GM21737 (cell line): Measurements from ENCODE around the gene CCSER1.
"Not testable (repeated sequence)": the region's sequence is repeated elsewhere in the genome, so short reads cannot be mapped to it uniquely, and the experiment has no call there.

ENCODE experiments used
- ATAC-seq: cut with Tn5 transposase; IDR thresholded peaks from one replicate; pipeline ENCODE4 v1.9.1; 2021; ENCODE audit warnings: mild to moderate bottlenecking, moderate library complexity; ENCODE audit not compliant: unreplicated experiment

Gene CCSER1

GRCh38 chr4:90641861-90642599, 514.8 kb downstream of the CCSER1 start:
- ATAC-seq, result no peak

- no peak for ATAC-seq
Observed at GRCh38 chr4:90643156-90643555, 516.0 kb downstream of the CCSER1 start.

GRCh38 chr4:90648311-90648710, 521.1 kb downstream of the CCSER1 start:
- no peak for ATAC-seq

GRCh38 chr4:90648791-90649190, 521.6 kb downstream of the CCSER1 start:
- no peak for ATAC-seq

- ATAC-seq, result no peak
Observed at GRCh38 chr4:90660672-90661071, 533.5 kb downstream of the CCSER1 start.

GRCh38 chr4:90670183-90670582, 543.0 kb downstream of the CCSER1 start:
- ATAC-seq, result no peak

DNA sequence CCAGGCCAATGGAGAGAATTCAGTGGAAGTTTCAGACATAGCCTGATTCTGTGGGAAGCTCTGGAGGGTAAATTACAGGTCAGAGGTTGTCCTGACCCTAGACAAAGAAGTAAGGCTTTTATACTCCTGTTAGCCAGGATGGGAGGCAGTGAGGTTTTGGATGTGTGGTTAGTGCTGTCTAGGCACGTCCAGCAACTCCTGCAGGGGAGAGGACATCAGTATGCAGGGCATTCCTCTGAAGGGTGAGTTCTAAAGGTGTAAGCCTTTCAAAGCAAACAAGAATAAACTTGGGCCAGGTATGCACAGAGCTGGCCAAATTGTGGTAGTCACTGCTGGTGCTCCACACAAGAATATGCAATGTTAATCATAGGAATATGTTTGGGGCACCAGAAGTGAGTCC, 562.5 kb downstream of the CCSER1 start:
- no peak for ATAC-seq

DNA sequence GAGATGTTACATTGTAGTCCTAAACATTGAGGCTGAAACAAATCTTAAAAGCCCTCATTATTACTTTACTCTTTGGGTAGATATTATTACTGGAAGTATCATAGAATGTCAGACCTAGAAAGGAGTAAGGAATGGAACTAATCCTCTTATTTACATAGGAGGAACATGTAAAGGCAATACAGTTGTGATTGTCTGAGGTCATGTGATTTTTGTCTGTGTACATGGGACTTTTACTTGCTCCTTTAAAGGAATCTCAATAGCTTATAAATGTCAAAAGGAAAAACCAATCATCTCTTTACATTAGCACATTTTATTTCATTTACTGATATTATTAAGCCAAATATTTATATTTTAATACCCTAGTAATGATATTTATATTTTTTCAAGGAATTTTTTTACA, 568.2 kb downstream of the CCSER1 start:
- no peak for ATAC-seq

GRCh38 chr4:90705501-90705900, 578.3 kb downstream of the CCSER1 start:
- not testable (repeated sequence) for ATAC-seq

GRCh38 chr4:90715242-90715641, 588.0 kb downstream of the CCSER1 start:
- no peak for ATAC-seq

DNA sequence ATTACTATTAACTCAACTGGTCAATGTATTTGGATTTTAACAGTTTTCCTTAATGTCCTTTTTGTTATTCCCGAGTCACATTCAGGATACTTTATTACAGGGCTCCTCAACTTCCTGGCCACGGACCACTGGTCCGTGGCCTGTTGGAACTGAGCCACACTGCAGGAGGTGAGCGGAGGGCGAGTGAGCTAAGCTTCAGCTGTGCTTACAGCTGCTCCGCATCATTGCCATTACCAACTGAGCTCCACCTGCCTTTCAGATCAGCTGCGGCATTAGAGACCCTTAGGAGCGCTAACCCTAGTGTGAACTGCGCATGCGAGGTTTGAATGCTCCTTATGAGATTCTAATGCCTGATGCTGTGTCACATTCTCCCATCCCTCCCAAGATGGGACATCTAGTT, 591.7 kb downstream of the CCSER1 start:
- no peak for ATAC-seq

DNA sequence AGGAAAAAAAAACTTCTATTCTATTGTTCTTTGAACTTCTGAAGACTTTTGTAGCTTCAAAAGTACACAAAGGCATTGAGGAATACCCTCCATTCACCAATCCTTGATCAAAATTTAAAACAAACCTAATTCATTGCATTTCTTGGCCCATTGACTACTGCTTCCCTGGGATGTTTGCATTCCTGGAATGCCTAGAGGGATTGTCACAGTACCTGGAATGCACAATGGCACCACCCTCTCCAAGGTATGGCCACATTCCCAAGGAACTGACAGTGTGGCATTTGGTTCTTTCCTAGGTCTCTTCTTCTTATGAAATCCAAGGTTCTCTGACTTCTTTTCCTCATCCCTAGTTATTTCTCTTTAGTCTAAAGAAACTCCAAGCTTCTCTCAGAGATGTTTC, 600.7 kb downstream of the CCSER1 start:
- no peak for ATAC-seq

DNA sequence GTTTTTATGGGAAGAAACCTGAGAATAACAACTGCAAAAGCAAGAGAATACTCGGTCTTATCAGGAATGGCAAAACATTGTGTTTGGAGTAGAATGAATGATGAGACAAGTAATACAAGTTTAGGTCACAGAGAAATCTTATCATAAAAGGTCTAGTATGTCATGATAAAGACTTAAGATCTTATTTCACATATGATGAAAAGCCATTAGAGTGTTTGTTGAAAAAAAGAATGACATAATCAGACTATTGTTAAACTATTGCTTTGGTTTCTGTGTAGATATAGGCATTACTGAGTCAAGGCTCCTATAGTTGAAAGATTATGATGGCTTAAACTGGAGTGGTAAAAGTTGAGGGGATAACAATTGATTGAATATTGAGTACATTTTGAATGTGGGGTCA, 603.6 kb downstream of the CCSER1 start:
- no peak for ATAC-seq

DNA sequence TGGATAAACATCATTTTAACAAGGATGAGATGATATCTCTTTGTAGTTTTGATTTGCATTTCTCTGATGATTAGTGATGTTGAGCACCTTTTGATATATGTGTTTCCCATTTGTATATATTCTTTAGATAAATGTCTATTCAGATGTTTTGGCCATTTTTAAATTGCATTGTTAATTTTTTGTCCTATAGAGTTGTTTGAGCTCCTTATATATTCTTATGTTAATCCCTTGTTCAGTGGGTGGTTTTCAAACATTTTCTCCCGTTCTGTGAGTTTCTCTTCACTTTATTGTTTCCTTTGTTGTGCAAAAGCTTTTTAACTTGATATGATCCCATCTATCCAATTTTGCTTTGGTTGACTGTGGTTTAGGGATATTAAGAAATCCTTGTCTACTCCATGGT, 606.0 kb downstream of the CCSER1 start:
- ATAC-seq, result no peak

GRCh38 chr4:90745176-90745575, 618.0 kb downstream of the CCSER1 start:
- no peak for ATAC-seq

- no peak for ATAC-seq
Observed at GRCh38 chr4:90753068-90753467, 625.9 kb downstream of the CCSER1 start.

- ATAC-seq, result no peak
Observed at GRCh38 chr4:90757534-90758060, 630.4 kb downstream of the CCSER1 start.

- no peak for ATAC-seq
Observed at GRCh38 chr4:90760059-90760458, 632.9 kb downstream of the CCSER1 start.

DNA sequence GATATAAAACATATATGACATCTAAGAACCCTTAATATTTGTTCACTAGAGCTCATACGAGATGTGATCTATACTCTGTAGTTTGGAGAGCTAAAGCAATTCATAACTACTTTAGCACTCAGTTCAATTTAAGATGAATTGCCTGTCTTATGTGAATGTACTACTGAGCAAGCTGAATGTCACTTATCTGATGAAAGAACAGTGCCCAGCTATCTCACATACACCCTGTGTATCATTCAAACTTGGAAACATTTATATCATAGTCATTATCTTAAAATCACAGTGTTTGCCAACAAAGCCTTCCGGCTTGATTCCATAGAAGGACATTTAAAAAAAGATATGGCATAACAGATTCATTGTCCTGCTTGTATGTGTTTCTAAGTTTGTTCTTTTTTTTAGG, 639.6 kb downstream of the CCSER1 start:
- no peak for ATAC-seq

DNA sequence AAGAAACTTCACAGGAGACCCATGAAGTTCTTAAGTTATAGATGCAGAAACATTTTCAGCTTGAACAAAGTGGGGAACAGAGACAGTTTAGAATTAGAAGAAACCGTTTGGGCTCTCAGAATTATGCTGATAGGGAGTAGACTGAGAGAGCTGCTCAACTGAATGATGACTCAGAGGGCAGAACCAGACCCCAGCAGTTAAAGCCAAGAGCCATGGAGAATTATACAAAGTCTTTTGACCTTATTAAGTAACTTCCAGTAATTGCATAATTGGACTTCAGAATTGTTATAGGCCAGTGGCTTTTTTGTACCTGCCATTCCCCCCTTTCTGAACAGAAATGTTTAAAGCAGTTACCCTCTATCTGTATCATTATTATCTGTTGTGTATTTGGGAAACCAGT, 642.1 kb downstream of the CCSER1 start:
- no peak for ATAC-seq

DNA sequence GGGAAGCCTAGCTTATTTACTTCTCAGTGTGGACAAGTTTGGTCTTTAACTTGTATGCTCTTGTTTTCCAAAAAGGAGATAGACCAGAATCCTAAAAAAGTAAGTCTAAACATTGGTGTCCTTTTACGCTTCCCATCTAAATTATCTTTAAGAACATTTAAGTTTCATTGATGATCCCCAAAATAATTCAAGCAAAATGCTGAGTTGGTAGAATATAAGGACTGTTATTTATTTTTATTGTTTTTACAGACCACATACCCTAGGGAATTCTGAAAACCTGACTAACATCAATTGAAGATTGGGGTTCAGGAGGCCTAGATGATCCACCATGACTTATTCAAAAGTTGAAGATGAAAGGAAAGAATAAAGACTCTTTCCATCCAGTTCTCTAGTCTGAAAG, 653.0 kb downstream of the CCSER1 start:
- no peak for ATAC-seq

- no peak for ATAC-seq
Observed at GRCh38 chr4:90786602-90787001, 659.4 kb downstream of the CCSER1 start.

DNA sequence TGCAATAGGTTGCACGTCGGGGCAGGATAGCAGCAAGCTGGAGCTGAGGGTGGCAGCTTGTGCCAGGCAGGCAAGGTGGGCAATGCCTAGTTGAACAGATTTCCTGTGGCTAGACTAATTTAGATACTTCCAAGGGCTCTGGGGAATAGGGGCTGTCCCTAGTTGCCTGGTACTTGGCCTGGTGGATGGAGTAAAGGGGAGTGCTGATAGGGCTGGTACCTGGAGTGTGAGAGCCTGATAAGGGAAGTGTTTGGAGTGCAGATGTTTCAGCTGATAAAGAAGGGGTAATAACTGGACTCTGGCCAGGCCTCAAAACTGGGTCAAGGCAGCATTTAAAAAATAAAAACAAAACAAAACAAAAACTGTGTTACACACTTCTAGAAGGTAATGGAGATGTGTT, 665.5 kb downstream of the CCSER1 start:
- ATAC-seq, result no peak
